Lower lobe of right lung (tissue), 2 donors: Measurements from ENCODE around the gene PLCL2. TPM values are rescaled to one million over a fixed set of nuclear protein-coding genes. Genes with fewer than 3 reads are reported as not detected.

Experiments
- ATAC-seq, 2 donors: fragments of 200-7000 bp; cut with Tn5 transposase; one replicate each; pipeline ENCODE4 v1.9.1; 2020 to 2022; ENCODE audit warnings: mild to moderate bottlenecking in 2 of 2, moderate library complexity in 2 of 2
- DNase-seq: peaks from one replicate; pipeline ENCODE4 v3.0.0-alpha.2; 2020
- H3K27ac ChIP-seq: fragments of 200-600 bp; one replicate; pipeline ENCODE4 v1.8.0; 2022
- H3K27me3 ChIP-seq: fragments of 200-600 bp; one replicate; pipeline ENCODE4 v1.8.0; 2022; ENCODE audit warnings: low read depth
- H3K36me3 ChIP-seq: fragments of 200-600 bp; one replicate; pipeline ENCODE4 v1.8.0; 2022; ENCODE audit warnings: mild to moderate bottlenecking
- H3K4me1 ChIP-seq: fragments of 200-600 bp; one replicate; pipeline ENCODE4 v1.8.0; 2022
- H3K4me3 ChIP-seq: fragments of 200-600 bp; one replicate; pipeline ENCODE4 v1.8.0; 2022; ENCODE audit warnings: mild to moderate bottlenecking
- H3K9me3 ChIP-seq: fragments of 200-600 bp; one replicate; pipeline ENCODE4 v1.8.0; 2022
- intact Hi-C: fragments of 100-400 bp; cut with DNase I; formaldehyde crosslinking; loops from one replicate; pipeline ENCODE4 v1.11.0; 2022
- total RNA-seq: library from RNA; stranded (reverse); fragmentation: NEBNext Ultra II Directional; extraction: Animal tissue kit (Norgen Biotek cat#: 25700); gene quantifications from one replicate; pipeline ENCODE4 v1.2.1, GENCODE V29; 2021
- TF ChIP-seq, protein P1 (sequence below): fragments of 200-600 bp; IDR thresholded peaks from one replicate; pipeline ENCODE4 v1.8.0; 2022; ENCODE audit warnings: antibody characterized with exemption, mild to moderate bottlenecking
- donor health status: DM: no; HTN: yes; CAD: no; lungs with severe emphysema.

The PLCL2 gene
- total RNA-seq, 1 donor from 2014 or later, result 12.1 TPM

- H3K4me1 ChIP-seq, result no peaks in the 10 kb centered on the region
- no peaks in the 10 kb centered on the region for H3K27me3 ChIP-seq
- no peak for ATAC-seq
- intact Hi-C loops, result no loop called here
- no peak for DNase-seq
- TF ChIP-seq, protein P1, sequence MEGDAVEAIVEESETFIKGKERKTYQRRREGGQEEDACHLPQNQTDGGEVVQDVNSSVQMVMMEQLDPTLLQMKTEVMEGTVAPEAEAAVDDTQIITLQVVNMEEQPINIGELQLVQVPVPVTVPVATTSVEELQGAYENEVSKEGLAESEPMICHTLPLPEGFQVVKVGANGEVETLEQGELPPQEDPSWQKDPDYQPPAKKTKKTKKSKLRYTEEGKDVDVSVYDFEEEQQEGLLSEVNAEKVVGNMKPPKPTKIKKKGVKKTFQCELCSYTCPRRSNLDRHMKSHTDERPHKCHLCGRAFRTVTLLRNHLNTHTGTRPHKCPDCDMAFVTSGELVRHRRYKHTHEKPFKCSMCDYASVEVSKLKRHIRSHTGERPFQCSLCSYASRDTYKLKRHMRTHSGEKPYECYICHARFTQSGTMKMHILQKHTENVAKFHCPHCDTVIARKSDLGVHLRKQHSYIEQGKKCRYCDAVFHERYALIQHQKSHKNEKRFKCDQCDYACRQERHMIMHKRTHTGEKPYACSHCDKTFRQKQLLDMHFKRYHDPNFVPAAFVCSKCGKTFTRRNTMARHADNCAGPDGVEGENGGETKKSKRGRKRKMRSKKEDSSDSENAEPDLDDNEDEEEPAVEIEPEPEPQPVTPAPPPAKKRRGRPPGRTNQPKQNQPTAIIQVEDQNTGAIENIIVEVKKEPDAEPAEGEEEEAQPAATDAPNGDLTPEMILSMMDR, result no peak
- no peak overlapping the region for H3K4me3 ChIP-seq
- H3K9me3 ChIP-seq, result no peaks in the 10 kb centered on the region
- peaks cover 10% of the 10 kb centered on the region for H3K36me3 ChIP-seq
- no peak overlapping the region for H3K27ac ChIP-seq
These were observed 128.3 kb downstream of the PLCL2 start for GRCh38 chr3:17013050-17013449.

GRCh38 chr3:17013571-17013970 is 128.8 kb downstream of the PLCL2 start:
- no peaks in the 10 kb centered on the region for H3K27me3 ChIP-seq
- TF ChIP-seq, protein P1, result no peak
- ATAC-seq (no peak), DNase-seq (no peak)
- no peaks in the 10 kb centered on the region for H3K4me1 ChIP-seq
- H3K27ac ChIP-seq, result no peak overlapping the region
- H3K36me3 ChIP-seq, result peaks cover 10% of the 10 kb centered on the region
- intact Hi-C loops, result no loop called here
- no peak overlapping the region for H3K4me3 ChIP-seq
- H3K9me3 ChIP-seq, result no peaks in the 10 kb centered on the region

DNA sequence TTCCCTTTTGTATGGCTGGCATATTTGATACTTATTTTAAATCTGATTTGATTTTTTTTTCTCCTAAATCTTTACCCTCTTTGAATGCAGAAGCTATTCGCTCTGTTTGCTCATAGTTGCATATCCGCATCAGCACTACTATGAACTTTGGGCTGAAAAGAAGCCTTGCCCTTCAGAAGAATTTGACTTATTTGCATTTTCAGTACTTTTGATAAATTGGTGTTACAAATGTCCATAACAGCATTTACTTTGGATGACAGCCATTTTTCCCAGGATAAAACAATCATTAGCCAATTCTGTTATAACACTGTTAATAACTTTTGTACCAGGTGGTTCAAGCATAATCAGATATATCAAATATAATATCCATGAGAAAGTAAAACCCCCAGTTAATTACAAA is 129.5 kb downstream of the PLCL2 start:
- TF ChIP-seq, protein P1, result no peak
- DNase-seq, result no peak
- Histone ChIP-seq H3K9me3 (no peaks in the 10 kb centered on the region), H3K36me3 (peaks cover 10% of the 10 kb centered on the region), H3K4me3 (no peak overlapping the region), H3K27me3 (no peaks in the 10 kb centered on the region), H3K27ac (no peak overlapping the region), H3K4me1 (no peaks in the 10 kb centered on the region)
- intact Hi-C loops, result no loop called here
- ATAC-seq, result no peak

GRCh38 chr3:17014709-17015108 is 130.0 kb downstream of the PLCL2 start:
- Histone ChIP-seq H3K4me3 (no peak overlapping the region), H3K36me3 (peaks cover 10% of the 10 kb centered on the region), H3K27ac (no peak overlapping the region), H3K27me3 (no peaks in the 10 kb centered on the region), H3K4me1 (no peaks in the 10 kb centered on the region), H3K9me3 (no peaks in the 10 kb centered on the region)
- ATAC-seq (no peak), DNase-seq (no peak)
- TF ChIP-seq, protein P1, result no peak
- intact Hi-C loops, result no loop called here

- ATAC-seq (no peak), DNase-seq (no peak)
- H3K4me3 ChIP-seq, result no peak overlapping the region
- no peaks in the 10 kb centered on the region for H3K27me3 ChIP-seq
- H3K36me3 ChIP-seq, result no peaks in the 10 kb centered on the region
- H3K27ac ChIP-seq, result no peak overlapping the region
- intact Hi-C loops, result no loop called here
- H3K9me3 ChIP-seq, result no peaks in the 10 kb centered on the region
- TF ChIP-seq, protein P1, result no peak
- no peaks in the 10 kb centered on the region for H3K4me1 ChIP-seq
These were observed 136.9 kb downstream of the PLCL2 start for GRCh38 chr3:17021614-17022013.
